Activated gamma-delta T cell treated with anti-CD3 and anti-CD28 coated beads, Interleukin-2, amount 50 U/mL, for 16 hours (primary cell): ENCODE results near the gene GAGE12J.
"Not testable (repeated sequence)": the region's sequence is repeated elsewhere in the genome, so short reads cannot be mapped to it uniquely, and the experiment has no call there.

Experiments used
- DNase-seq: peaks from one replicate; pipeline ENCODE4 v3.0.0-alpha.2; 2020; ENCODE audit warnings: low read depth

The GAGE12J gene, protein sequence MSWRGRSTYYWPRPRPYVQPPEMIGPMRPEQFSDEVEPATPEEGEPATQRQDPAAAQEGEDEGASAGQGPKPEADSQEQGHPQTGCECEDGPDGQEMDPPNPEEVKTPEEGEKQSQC

DNA sequence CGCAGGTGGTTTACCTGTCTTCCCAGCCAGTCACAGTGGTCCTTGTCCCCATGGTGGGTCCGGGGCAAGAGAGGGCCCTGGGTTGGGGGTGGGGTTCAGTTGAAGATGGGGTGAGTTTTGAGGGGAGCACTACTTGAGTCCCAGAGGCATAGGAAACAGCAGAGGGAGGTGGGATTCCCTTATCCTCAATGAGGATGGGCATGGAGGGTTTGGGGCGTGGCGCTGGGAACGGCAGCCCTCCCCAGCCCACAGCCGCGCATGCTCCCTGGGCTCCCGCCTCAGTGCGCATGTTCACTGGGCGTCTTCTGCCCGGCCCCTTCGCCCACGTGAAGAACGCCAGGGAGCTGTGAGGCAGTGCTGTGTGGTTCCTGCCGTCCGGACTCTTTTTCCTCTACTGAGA lies at the start of gene GAGE12J:
Gene GAGE12J, plus strand, starts transcription at position 301 of the 400 bp plus-strand sequence. CDS start 1,157 bp downstream, outside the sequence.
- not testable (repeated sequence) for DNase-seq

DNA sequence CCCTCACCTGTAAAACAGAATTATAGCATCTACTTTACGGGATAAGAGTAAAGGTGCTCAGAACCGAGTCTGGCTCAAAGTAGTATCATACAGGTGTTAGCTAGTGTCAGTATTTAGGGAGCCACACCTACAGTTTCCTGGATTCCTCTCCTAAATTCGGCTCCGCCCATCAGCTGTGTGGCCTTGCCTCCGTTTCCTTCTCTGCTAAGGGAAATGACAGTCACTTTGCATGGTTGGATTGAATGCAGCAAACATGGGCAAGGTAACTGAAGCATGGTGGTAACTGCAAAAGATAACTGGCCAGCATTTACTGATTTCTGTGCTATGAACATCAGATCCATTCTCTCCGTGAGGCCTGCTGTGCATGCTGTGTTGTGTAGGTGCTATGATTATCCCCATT lies 49.4 kb upstream of the GAGE12J start:
- no peak for DNase-seq

DNA sequence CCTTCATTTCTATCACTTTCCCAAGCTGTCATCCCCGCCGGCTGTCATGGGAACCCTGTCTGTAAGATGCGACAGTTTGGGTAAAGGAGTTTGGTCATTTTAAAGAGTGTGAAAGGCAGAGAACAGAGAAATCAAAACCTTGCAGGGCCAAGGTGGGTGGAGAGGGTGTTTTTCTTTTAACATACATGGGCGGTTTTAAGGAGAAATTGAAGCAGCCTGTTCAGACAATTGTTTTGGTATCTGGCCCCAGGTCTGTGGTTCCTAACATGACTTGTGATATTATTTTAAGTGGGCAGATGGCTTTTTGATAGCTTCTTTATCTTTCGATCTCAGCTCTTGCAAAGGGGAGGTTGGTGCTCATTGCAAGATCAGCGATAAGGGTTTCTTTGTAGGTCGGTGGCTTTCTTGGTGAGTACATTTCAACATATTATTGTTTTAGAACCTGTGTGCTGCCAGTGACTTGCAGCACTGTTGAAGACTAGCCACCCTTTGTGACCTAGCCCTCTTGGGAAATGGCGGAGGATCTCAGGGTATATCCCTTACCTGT lies 48.6 kb upstream of the GAGE12J start:
- no peak for DNase-seq

DNA sequence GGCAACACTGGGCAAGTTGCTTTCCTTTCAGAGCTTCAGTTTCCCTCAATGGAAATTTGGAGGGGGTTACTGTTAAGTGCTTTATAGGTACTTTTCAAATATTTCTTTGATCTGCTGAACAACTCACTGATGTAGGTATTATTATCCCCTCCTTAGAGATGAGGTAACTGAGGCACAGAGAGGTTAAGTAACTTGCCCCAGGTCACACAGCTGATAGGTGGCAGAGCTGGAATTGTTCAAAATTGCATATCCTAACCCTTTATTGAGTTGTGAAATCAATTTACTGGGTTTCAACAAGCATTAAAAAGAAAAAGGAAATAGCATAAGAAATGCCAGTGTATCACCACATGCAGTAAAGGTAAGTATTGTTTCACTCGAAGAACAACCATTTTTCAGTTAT lies 45.6 kb upstream of the GAGE12J start:
- DNase-seq, result no peak

DNA sequence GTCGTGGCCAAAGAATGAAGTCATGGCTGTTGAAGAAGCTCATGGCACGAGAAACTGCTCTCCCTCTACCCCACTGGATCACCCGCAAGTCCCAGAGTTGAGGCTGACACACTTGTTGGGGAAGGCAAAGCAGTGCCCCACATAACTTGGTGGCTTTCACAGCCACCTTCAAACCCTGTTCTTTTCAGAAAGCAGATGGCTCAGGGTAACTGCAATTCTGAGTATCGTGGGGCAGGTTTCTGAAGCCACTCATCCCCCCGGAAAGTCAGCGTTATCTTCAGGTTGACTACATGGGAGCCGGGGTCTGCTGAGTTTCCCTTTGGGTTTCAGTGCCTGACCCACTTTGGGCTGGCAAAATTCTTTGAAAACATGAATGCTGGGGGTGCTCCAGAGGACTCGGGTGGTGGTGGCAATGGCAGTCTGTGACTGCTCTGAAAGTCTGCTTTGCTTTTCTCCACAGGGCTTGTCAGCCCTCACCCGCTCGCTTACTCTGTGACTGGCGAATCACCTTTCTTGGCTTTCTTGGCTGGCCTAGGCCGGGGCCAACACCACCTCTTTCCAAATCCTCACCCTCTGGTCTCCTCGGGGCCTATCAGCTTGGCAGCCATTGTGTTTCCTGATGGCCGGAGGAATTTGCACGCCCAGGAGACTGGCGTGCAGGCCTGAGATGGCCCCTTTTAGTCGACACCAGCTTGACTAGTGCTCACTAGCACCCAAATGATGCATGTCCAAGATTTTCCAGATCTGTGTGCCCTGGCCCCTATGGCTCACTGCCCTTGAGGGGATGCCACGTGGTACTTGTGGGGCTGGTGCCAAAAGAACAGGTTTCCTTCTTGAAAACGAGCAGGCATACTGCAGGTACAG lies 44.9 kb upstream of the GAGE12J start:
- no peak for DNase-seq

DNA sequence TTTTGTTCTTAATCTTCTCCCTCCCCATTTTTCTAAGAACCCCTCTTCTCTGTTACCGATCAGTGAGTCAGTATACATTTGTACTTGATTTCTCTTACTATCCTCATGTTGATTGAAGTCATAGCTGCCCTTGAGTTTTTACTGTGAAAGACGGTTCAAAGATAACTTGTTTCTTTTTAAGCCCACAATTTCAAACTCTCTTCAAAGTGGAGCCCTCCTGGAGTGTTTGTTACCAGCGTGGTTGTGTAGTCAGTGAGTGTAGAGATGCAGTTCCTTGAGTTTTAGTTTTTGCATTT lies 44.4 kb upstream of the GAGE12J start:
- no peak for DNase-seq

DNA sequence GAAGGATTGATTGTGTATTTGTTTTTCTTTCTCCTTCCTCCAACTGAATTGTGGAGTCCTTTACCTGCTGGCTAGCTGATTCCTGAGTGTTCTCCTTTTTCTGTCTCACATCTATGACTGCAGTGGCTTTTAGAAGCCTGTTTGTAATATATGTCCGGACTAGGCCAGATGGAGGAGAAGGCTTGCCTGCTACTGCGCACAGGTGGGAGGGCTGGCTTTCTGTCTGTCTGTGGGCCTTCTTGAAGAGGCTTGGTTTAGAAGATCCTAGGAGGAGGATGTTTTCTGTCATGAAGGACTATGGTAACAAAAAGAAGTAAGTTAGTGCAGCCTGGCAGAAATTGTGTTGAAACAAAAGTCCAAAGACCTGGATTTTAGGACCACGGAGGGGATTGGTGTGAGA lies 43.8 kb upstream of the GAGE12J start:
- DNase-seq, result no peak

DNA sequence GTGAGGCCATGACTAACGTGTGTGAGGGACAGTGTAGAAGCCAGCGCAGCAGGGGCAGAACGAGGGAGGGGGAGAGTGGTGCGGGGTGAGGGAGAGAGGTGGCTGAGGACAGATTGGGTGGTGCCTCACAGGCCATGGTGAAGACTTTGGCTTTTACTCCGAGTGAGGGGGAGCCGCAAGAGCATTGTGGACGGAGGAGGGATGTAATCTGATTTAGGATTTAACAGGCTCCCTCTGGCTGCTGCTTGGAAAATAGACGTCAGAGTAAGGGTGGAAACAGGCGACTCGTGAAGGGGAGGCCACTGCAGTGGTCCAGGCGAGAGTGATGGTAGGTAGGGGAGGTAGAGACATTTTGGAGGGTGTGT lies 39.2 kb upstream of the GAGE12J start:
- DNase-seq, result no peak

DNA sequence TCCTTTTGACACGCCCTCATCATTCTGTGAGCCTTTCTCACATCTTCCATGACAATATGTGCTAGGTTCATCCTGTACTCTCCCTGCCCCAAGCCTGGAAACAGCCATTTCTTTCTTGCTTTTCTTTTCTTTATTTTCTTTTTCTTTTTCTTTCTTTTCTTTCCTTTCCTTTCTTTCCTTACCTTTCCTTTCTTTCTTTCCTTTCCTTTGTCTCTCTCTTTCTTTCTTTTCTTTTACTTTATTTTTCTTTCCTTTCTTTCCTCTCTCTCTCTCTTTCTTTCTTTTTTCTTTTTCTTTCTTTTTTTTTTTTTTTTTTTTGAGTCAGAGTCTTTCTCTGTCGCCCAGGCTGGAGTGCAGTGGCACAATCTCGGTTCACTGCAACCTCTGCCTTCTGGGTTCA lies 37.6 kb upstream of the GAGE12J start:
- DNase-seq, result no peak

DNA sequence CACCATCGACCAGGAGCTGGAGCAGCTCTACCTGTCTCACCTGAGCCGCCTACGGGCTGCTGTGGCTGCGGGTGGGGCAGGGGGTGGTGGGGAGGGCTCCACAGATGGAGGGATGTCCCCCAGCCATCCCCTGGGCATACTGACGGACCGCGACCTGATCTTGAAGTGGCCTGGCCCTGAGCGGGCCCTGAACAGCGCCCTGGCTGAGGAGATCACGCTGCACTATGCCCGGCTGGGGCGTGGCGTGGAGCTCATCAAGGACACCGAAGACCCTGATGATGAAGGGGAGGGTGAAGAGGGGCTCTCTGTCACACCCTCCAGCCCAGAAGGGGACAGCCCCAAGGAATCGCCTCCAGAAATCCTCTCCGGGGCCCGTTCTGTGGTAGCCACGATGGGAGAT lies 35.7 kb upstream of the GAGE12J start:
- no peak for DNase-seq

DNA sequence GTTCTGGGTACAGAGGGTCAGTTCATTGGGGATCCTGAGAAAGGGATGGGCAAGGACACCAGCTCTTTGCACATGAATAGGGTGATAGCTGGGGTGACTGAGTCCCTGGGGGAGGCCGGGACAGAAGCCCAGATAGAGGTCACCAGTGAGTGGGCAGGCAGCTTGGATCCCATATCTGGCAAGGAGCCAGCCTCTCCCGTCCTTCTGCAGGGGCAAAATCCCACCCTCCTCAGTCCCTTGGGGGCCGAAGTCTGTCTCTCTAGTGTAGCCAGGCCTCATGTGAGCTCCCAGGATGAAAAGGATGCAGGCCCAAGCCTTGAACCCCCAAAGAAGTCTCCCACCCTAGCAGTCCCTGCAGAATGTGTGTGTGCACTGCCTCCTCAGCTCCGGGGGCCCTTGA lies 35.3 kb upstream of the GAGE12J start:
- no peak for DNase-seq

DNA sequence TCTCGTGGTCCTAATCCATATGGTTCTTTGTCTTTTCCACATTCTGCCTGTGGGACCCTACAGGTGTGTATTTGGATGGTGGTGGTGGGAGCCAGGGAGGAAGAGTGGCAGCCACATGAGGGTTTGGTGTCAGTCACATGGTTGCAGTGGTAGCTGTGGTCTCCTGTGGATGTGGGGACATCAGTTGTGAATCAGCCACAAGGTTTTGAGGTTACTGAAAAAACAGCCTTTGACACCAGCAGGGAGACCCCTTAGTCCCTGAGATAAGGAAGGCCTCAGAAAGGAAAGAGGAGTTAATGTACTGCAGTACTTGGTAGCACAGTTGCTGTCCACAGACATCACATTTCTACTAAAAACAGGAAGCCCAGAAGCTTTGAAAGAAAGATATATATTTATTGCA lies 34.2 kb upstream of the GAGE12J start:
- DNase-seq, result no peak

DNA sequence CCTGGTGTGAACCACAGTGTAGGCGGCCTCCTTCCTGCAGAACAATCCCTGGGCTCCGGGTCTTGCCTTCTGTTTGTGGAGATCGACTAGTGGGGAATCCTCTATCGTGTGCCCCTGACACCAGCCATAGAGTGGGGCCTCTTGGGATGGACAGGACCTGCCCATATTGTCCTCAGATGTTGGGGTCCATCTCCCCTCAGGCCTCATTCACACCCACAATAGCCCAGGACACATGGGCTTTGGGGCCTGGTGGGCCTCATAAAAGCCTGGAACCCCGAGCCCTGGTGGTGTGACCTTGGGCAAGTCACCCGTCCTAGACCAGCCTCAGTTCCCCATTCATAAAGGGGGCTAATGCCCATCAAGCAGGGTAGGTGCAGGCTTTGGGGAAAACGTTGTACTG lies 31.6 kb upstream of the GAGE12J start:
- no peak for DNase-seq

DNA sequence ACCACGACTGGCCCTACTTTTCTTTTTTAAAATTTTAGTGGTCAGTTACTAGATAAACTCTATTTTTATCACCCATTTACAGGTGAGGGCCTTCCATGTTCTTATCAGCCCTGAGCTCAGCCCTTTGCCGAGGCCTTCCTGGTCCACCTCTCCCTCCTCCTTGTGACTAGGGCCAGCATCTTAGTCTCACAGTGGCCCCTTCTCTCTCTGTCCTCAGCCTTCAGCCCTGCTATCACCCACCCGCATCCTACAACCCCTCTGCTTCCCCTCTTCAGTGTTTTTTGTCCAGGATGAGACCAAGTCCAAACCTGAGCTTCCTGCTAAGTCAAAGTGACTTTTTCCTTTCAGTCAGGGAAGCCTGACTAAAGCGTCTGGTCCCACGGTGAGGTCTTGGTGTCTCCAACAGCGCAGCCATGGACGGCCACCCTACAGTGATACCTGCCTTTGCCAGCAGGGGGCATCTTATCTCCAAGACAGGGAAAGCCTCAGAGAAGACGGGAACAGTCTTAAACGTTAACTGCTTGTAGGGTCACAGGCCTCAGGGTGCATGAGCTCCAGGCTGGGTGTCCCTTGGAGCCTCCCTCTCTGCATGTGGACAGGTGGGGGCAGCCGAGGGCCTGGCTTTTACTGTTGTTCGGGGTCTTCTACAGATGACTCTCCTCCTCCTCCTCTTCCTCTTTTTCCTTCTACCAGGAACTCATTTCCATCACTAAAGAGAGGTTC lies 30.1 kb upstream of the GAGE12J start:
- DNase-seq, result peak; percentile 41

DNA sequence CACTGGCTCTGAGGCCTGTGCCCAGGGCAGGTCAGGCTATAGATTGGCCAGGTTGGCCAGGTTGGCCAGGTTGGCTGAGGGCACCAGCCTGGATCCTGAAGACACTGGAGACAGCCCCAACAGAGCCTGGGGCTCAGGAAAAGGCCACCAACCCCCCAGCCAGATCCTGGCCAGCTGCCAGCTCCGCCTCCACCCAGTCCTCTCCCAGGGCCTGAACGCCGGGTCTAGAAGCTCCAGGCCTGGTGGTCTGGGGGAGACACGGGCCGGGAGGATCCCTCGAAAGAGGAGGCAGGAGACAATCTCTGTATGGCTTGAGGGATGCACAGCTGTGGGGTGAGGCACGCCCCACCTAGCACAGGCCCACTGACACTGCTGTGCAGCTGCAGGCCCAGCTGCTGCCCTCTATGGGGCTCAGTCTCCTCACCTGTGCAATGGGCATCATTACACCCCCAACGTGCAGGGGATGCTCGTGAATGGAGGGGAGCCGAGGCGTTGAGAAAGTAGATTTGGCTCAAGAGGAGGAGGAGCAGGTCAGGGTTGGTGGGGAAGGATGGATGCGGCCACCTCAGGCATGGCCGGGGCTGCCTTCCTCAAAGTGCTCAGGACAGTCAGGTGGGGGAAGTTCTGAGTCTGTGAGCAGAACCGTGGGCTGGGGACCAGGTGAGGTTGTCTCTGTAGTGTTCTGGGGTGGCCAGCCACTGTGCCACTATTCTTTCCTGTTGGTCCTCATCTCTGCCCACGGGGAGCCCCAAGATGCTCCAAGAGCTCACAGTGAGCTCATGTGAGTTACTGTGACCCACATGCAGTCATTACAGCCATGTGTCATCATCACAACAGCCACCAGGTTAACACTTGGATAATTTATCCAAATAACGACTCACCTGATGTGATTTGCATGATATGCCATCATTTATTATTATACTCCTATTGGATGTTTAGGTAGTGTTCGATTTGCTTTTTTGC lies 29.2 kb upstream of the GAGE12J start:
- no peak for DNase-seq

DNA sequence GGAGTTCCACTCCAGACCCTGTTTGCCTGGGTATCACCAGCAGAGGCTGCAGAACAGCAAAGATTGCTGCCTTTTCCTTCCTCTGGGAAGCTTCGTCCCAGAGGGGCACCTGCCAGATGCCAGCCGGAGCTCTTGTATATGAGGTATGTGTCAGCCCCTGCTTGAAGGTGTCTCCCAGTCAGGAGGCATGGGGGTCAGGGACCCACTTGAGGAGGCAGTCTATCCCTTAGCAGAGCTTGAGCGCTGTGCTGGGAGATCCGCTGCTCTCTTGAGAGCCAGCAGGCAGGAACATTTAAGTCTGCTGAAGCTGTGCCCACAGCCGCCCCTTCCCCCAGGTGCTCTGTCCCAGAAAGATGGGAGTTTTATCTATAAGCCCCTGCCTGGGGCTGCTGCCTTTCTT lies 22.5 kb upstream of the GAGE12J start:
- DNase-seq, result not testable (repeated sequence)

DNA sequence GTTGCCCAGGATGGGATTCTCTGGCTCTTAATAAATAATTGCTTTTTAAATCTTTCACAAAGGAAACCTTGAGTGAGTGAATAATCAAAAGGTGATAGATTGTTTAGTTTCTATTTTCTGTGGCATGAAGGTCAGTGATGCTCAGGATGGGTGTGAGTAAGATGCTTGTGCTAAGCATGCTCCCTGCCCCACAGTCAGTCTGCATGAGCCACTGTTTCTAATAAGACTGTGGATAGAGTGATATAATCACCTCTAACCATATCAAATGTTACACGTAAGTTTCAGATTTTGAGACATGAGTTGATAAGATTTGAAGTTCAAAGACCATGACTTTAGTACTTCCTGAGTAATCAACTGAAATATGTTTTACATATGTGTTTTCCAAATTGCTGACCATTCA lies 21.1 kb upstream of the GAGE12J start:
- DNase-seq, result no peak

DNA sequence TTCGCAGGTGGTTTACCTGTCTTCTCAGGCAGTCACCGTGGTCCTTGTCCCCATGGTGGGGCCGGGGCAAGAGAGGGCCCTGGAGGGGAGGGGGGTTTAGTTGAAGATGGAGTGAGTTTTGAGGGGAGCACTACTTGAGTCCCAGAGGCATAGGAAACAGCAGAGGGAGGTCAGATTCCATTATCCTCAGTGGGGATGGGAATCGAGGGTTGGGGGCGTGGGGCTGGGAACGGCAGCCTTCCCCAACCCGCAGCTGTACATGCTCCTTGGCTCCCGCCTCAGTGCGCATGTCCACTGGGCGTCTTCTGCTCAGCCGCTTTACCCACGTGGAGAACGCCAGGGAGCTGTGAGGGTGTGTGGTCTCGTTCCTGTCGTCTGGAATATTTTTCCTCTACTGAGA lies 18.5 kb upstream of the GAGE12J start, which contains the start of gene GAGE10:
Gene GAGE10, plus strand, starts transcription at position 301 of the 400 bp plus-strand sequence. CDS start 1,214 bp downstream, outside the sequence.
- no peak for DNase-seq

DNA sequence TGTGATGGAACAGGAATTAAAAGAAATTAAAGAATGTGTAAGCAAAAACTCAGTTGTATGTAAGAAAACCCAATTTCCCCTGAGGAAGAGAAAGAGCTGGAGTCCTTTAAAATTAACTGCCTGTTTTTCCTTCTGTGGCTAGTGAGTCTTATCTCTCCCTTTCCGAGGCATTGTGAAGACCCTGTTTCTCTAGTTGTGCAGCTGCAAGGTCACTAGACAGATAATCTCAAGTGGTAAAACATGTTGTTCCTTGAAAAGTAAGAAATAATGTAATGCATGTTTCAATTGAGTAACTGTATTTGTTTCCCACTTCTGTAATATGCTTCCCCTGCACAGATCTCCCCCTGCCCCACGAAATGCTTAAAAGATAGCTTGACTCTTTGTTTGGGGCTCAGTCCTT lies 14.1 kb upstream of the GAGE12J start:
- DNase-seq, result not testable (repeated sequence)

DNA sequence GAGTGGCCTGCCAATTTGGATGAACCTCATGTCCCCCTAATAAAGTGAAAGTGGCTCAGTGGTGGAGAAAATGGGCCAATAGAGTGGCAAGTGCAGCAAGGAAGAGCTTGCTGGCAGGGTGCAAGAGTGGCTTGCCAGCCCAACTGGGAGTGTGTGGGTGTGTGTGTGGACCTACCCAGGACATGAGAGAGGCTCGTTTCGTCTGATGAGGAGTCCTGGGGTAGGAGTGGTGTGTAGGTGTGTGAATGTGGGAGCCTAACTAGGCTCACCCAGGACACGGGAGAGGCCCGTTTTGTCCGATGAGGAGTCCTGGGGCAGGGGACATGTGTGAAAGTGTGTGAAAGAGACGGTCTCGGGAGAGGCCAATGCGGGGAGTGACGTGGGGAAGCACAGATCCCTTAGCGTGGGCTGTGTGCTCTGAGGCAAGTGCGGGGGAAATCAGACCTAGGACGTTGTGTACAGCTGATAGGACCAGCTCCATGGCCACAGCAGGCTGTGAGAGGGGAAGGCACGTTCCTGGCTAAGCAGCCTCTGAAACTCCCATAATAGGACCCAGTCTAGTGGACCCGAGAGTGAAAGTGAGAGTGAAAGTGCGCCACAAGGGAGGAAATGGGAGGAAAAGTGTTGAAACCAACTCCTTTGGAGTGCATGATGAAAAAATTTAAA lies 13.1 kb upstream of the GAGE12J start:
- no peak for DNase-seq

DNA sequence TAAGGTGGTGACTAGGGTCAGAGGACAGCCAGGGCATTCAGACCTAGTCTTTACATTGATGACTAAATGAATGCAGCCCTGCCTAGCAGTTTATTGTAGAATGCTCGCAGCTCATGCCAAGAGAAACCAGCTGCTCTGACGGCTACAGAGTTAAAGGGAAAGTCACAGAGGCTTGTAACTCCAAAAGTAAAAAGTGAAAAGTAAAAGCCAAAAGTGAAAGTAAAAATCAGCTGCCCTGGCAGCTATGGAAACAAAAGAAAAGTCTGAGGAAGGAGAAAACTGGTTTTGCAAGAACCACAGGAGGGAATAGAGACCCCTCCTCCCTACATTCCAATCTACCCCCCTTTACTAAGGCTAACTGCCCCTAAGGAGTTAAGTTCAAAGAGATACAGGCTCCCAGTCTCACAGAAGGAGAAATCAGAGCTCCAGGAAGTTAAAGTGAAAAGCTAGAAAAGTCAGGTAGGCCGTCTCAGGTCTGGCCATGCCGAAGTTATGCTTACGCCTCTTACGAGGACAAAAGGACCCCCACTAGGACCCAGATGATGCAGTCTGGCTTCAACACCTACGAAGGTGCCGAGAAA lies 12.3 kb upstream of the GAGE12J start:
- DNase-seq, result no peak
